ENCODE measurements around the gene NUP98.
"Not testable (repeated sequence)": the region's sequence is repeated elsewhere in the genome, so short reads cannot be mapped to it uniquely, and the experiment has no call there.

The NUP98 gene

DNA sequence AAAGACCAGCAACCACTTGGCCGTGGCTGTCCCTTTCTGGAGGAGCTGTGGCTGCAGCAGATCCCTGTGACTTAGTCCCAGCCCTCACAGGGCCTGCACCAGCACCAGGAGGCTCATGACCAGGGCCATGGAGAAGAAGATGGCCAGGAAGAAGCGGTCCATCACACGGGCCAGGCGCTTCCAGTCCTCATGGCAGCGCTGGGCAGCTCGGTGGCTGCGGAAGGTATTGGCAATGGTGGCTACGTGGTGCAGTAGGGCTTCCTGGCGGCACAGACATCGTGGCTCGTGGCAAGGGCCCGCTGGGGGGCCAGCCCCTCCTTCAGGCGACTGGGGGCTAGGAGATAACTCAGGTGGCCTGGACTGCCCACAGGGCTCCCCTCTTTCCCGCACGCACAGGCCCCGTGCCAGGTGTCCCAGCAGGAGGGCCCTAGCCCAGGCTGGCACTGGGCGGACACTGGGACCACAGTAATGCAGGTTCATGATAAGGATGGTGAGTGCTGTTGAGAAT is 131.3 kb downstream of the NUP98 start:
- DNase-seq: no peak

DNA sequence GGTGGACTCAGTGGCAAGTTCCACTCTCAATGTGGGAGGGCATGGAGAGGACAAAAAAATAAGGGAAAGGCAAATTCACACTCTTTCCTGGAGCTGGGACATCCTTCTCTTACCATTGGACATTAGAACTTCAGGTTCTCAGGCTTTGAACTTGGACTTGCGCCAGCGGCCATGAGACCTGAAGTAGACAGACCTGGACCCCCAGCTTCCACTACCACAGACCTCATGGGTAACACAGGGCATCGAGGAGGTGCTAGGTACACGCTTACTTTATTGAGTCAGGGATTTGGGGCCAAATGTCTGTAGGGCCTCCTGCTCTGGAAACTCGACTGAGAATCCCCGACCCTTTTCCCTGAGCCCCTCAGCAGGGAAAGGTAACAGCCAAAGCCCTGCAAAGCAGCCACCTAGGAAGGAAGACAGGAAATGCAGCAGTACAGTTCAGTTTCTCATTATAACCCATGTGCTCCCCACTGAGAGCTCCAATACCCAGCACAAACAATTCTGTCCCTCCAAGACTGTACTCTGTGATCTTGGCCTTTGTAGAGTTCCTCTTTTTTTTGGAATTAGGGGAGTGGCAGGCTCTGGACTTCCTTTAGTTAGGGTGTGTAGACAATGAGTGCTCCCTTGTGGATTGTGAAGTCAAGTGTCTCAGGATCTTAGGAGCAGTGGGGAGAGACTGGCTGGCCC is 131.9 kb downstream of the NUP98 start:
- no peak for DNase-seq

DNA sequence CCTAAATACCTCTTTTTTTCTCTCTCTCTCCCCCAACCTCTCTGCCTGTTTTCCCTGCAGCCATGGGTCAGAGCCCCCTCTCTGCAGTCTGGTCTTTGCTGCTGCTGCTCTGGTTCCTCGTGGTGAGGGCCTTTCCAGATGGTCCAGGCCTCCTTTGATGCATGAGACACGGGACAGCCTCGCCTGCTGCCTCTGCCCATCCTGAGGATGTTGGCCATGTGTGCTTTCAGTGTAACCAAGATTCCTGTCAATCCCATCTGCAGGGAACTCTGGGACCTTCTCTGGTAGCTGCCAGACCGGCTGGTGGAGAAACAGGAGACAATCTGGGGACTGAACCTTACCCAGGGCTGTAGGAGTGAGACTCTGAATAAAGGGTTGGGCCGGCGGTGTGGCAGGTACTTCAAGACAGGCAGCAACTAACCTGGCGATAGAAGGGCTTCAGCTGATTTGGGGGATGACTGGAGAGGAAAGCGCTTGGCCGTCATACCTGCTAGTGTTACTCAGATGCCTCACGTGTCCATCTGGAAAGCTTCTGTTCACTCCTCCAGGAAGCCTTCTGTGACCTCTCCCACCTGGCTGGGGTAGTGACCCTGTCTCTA is 133.2 kb downstream of the NUP98 start:
- no peak for DNase-seq

DNA sequence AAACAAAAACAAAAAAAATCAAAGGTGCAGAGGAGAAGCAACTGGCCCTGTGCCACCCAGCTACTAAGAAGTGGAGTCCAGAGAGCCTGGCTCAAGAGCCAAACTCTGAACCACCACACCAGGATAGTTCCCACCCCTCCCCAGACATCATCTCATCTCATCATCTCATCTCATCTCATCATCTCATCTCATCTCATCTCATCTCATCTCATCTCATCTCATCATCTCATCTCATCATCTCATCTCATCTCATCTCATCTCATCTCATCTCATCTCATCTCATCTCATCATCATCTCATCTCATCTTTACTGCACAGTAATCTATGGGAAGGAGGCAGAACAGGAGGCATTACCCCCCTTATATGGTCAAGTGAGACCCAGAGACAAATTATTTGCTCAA is 134.5 kb downstream of the NUP98 start:
- DNase-seq: no peak

DNA sequence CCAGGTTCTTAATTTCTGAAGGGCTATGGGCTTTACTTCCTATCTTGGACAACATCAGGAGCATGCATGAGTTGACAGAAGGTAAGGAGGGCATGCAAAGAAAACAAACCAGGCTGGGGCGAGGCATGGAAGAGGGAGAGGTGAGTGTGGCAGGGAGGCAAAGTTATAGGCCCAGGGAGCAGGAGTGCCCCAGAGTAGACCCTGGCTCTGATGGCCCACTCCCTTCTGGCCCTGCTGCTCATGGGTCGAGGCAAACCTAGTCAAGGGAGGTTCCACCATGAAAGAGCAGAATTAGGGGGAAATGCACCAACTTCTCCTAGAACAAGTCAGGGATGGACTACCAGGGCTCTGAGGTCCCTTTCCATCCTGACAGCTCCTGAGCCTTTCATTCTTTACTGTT is 136.4 kb downstream of the NUP98 start:
- no peak for DNase-seq

DNA sequence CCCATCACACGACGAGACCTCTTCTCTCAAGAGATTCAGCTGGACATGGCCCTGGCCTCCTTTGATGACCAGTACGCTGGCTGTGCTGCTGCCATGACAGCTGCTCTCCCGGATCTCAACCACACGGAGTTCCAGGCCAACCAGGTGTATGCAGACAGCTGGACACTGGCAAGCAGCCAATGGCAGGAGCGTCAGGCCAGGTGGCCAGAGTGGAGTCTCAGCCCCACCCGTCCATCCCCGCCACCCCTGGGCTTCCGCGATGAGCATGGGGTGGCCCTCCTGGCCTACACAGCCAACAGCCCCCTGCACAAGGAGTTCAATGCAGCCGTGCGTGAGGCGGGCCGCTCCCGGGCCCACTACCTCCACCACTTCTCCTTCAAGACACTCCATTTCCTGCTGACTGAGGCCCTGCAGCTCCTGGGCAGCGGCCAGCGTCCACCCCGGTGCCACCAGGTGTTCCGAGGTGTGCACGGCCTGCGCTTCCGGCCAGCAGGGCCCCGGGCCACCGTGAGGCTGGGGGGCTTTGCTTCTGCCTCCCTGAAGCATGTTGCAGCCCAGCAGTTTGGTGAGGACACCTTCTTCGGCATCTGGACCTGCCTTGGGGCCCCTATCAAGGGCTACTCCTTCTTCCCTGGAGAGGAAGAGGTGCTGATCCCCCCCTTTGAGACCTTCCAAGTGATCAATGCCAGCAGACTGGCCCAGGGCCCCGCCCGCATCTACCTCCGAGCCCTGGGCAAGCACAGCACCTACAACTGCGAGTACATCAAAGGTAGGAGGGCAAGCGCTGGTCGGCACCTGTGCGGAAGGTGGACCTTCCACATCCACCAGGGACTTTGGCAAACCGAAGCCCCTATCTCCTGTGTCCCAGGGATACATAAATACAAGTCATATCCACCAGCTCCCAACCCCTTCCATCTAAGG is 137.5 kb downstream of the NUP98 start:
- no peak for DNase-seq

DNA sequence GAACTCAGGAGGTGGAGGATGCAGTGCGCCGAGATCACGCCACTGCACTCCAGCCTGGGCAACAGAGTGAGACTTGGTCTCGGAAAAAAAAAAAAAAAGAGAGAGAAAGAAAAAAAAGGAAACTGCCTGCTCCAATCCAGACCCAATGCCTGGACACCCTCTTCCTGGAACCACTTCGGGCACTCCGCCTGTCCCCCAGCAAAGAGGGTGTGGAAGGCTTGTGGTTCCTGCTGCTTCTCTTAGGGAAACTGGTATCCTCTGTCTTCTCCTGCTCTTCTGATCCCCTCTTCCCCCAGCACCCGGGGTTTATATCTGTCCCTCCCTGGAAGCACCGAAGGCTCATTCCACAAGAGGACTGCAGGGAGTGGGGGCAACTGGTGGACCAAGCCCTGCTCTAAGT is 139.1 kb downstream of the NUP98 start:
- DNase-seq: no peak

DNA sequence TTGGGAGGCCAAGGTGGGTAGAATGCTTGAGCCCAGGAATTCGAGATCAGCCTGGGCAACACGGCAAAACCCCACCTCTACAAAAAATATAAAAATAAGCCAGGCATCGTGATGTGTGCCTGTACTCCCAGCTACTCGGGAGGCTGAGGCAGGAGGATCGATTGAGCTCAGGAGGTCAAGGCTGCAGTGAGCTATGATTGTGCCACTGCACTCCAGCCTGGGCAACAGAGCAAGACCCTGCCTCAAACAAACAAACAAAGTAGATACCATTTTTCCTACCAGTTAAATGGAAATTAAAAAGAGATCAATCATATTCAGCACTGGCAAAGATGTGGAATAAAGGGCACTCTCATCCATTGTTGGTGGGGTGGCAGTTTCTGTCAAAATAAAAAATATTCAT is 140.0 kb downstream of the NUP98 start:
- DNase-seq: not testable (repeated sequence)

DNA sequence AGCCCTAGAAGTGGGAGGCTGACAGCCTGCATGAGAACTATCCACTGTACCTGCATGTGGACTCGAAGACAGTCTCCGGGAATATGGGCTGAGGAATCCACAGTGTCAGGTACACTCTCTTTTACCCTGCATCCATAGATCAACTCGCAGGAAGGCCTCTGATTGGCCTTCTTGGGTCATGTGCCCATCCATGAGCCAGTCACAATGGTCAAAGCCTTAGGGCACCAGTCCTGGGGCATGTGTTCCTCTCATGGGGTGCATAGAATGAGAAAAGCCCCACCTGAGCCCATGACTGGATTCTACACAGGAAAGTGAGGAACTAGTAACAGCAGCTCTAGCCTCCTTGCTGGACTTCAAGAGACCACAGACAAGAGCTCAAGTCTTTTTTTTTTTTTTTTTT is 141.8 kb downstream of the NUP98 start:
- no peak for DNase-seq

DNA sequence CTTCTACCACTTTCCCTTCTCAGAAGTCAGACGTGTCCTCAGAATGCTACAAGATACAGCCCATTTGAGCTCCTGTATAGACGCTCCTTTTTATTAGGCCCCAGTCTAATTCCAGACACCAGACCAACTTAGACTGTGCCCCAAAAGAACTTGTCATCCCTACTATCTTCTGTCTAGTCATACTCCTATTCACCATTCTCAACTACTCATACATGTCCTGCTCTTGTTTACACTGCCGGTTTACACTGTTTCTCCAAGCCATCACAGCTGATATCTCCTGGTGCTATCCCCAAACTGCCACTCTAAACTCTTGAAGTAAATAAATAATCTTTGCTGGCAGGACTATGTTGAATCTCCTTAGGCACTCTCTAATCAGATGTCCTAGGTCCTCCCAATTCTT is 144.8 kb downstream of the NUP98 start:
- not testable (repeated sequence) for DNase-seq

DNA sequence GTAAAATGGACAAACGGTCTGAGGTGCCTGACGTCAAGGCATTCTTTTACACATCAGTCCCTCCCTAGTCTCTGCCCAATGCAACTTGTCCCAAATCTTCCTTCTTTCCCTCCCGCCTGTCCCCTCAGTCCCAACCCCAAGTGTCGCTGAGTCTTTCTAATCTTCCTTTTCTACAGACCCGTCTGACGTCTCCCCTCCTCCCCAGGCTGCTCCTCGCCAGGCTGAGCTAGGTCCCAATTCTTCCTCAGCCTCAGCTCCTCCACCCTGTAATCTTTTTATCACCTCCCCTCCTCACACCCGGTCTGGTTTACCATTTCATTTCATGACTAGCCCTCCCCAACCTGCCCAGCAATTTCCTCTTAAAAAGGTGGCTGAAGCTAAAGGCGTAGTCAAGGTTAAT is 148.0 kb downstream of the NUP98 start:
- not testable (repeated sequence) for DNase-seq

DNA sequence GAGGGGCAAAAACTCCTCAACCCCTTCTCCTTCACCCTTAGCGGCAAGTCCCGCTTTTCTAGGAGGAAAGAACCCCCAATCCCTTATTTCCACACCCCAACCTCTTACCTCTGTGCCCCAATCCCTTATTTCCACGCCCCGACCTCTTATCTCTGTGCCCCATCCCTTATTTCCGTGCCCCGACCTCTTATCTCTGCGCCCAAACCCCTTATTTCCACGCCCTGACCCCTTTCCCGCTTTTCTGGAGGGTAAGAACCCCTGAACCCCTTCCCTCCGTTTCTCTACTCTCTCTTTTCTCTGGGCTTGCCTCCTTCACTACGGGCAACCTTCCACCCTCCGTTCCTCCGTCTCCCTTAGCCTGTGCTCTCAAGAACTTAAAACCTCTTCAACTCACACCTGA is 148.5 kb downstream of the NUP98 start:
- DNase-seq: not testable (repeated sequence)

DNA sequence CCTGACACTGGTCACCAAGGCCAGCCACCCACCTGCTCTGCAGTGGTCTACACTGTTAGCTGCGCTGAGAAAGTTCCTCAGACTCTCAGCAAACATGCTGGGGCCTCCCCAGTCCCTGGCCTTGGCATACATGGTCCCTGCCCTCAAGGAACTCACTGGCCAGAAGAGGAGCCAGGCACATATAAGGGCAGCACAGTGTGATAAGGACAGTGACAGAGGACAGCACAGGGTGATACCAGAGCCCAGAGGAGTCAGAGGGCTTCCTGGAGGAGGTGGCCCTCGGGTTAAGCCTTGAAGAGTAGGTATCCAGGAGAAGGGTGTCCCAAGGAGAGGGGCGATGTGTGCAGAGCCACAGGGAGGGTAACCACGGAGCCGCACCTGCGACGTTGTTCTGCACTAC is 151.8 kb downstream of the NUP98 start:
- DNase-seq: no peak

DNA sequence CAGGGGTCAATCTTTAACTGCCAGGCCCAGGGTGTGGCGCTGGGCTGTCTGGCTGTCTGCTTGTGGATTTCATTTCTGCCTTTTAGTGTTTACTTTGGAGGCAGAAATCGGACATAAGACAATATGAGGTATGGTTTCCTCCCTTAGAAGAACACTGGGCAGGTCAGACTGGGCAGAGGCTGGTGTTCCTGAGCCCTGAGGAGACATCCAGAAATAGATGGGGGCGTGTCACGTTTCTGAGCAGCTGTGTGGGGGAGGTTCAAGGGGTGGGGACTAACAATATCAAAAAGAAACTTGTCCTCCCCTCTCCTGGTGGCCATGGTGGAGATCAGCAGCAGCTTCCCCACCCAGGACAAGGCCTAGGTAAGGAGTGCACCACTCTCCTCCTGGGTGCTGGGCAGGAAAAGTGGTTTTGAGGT is 152.5 kb downstream of the NUP98 start, which contains the start of gene ART1:
Gene ART1, plus strand, starts transcription at position 312 of the 419 bp plus-strand sequence. CDS start 14,086 bp downstream, outside the sequence.
- DNase-seq: no peak

DNA sequence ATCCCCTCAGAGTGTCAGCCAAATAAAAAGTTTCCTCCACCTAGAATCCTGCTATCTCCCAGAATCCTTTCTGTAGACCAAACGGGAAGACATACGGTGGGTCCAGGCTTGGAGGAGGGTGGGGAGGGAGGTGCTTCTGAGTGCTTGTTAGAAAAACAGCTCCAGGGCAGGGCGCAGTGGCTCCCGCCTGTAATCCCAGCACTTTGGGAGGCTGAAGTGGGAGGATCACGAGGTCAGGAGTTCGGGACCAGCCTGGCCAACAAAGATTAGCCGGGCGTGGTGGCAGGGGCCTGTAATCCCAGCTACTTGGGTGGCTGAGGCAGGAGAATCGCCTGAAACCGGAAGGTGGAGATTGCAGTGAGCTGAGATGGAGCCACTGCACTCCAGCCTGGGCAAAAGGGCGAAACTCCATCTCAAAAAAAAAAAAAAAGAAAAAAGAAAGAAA is 154.2 kb downstream of the NUP98 start:
- not testable (repeated sequence) for DNase-seq

DNA sequence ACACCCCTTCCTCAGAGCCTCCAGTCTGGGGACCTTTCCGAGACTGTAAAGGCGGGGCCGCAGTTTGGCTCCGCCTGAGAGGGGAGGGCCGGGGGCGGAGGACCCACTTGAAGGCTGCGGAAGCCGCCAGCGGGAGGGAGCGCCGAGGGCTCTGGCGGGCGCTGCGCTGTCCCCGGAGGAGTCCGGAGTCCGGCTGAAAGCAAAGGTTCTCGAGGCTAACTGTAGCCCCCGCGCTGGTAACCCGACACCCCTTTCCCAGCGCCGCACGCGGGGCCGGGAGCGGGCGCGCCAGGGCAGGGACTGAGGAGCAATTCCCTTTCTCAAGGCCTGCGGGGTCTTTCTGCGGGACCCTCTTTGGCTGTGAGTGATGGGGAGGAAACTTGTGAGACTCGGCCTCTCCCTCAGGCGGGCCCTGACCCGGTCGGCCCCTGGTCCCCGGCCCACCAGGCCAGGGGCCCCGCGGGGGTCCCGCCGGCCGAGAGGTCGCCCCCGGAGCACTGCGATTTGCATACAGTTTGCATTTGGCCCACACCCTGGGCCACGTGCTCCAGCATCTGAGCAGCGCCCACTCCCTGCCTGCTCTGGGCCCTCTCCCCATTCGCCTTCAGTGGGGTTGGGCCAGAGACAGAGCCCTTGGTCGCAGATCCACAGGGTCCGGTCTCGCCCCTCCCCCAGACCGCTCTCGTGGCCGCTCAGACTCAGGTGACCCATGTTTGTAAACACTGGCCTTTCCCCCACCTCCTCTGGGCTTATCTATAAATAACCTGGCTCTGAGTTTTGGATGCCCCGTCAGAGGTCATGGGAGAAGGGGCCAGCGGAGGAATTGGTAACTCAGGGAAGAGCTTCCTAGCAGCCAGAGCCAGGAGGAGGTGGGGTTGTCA is 155.0 kb downstream of the NUP98 start:
- DNase-seq: peak; percentile 82 to 84

DNA sequence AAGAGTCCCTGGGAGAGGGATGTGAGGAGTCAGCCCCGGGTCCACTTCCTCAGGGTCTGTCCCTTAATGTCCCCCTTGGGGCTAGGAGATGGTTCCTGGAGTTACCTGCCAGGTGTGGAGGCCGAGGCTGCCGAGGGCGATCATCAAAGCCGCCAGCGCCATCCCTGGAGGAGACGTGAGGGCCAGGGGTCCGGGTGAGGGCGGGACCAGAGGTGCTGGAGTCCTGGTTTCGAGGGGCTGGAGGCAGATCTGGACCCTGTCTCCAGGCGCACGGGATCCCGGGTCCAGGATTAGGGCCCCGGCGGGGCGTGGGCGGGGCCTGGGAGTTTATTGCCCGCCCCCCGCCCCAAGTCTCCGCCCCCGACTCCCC is 155.7 kb downstream of the NUP98 start, which contains the start of gene ART5:
Gene ART5, minus strand, starts transcription at position 292 of the 370 bp plus-strand sequence. Its CDS starts 130 bp downstream, at position 162.
- no peak for DNase-seq

DNA sequence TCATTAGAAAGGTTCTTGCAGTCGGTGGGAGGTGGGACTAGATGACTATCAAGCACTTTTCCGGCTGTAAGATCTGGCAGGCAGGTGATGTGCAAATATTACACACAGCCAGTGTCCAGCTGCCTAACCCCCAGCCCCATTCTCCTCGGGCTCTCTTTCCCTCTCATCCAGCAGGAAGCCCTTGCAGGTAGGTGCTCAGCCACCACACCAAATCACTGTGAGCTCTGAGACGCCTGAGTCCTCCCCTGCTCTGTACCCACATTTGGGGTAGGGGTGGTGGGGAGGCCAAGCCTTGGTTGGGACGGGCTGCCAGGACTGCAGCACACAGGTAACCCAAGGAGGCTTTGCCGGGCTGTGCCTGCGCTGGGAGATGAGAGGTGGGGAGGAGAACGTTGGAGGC is 156.2 kb downstream of the NUP98 start:
- DNase-seq: no peak

DNA sequence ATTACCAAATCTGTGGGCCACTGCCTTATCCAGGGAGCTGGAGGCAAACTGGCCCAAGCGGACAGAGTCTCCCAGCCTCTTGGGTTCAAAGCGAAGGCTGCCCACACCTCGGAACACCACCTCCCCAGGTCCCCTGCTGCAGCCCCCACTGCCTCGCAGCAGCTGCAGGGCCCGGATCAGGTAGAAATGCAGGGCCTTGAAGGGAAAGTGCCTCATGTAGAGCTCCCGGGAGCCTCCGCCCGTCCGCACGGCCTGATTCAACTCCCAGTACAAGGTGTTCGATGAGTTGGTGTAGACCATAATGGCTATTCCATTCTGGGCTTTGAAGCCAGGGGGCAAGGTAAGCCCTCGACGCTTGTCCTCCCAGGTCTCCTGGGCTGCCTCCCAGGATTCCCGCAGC is 157.5 kb downstream of the NUP98 start:
- no peak for DNase-seq

DNA sequence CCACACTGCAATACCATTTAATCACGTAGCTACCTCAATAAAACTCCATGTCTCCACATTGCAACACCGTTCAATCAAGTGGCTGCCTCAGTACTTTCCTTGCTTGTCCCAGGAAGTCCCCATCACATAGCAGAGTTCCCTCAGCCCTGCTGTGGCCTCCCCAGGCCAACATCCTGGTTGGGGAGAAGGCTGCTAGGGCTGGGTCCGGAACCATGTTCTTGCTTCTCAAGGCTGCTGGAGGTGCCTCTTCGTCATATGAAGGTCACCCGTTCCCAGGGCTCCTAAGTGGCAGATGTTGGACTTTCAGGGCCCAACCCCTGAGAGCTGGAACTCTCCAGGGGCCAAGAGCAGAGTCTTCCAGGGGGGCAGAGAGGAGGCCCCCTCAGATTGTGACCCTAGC is 158.8 kb downstream of the NUP98 start:
- DNase-seq: no peak

DNA sequence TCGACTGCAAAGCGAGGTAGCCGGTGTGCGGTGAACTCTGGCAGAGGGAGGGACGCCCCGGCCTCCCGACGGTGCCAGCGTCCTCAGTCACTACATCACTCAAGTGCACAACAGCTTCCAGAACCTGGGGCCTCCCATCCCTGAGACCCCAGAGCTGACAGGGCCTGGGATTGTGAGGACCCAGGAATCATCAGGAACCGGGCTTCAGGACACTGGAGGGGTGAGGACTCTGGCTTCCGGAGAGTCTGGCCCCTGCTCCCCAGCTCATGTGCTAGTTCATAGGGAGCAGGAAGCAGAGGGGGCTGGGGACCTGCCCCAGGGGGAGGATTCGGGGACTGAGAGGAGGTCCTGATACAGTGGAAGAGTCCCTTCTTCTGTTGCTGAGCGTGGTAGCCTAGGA is 160.2 kb downstream of the NUP98 start:
- no peak for DNase-seq
